Mesenchymal stem cell (in vitro differentiated cells and primary cell): ENCODE measurements around the gene FOXE3.

ENCODE experiments used
- DNase-seq: peaks from one replicate; pipeline ENCODE4 v3.0.0-alpha.2; 2013
- H2AFZ ChIP-seq: one replicate; pipeline ENCODE4 v1.6.1; 2013; ENCODE audit warnings: low read depth, mild to moderate bottlenecking, control low read depth, inconsistent platforms, low read length, moderate library complexity
- H2AK5ac ChIP-seq: 2 replicates; pipeline ENCODE4 v1.6.1; 2013; ENCODE audit warnings: low read length, moderate library complexity, mild to moderate bottlenecking, inconsistent platforms; ENCODE audit not compliant: severe bottlenecking
- H2BK120ac ChIP-seq: one replicate; pipeline ENCODE4 v1.6.1; 2013; ENCODE audit warnings: low read depth, mild to moderate bottlenecking, inconsistent platforms, low read length, moderate library complexity
- H2BK12ac ChIP-seq, 2 experiments: one replicate each; pipeline ENCODE4 v1.6.1; 2013; ENCODE audit warnings: inconsistent platforms in 2 of 2, low read length in 2 of 2, mild to moderate bottlenecking in 2 of 2, moderate library complexity in 2 of 2, control low read depth in 1 of 2
- H2BK15ac ChIP-seq: one replicate; pipeline ENCODE4 v1.6.1; 2013; ENCODE audit warnings: mild to moderate bottlenecking, low read depth, inconsistent platforms; ENCODE audit not compliant: poor library complexity, severe bottlenecking
- H2BK5ac ChIP-seq: 2 replicates; pipeline ENCODE4 v1.6.1; 2013; ENCODE audit warnings: low read depth, mild to moderate bottlenecking, low read length, control low read depth, inconsistent platforms; ENCODE audit not compliant: poor library complexity, severe bottlenecking
- H3K14ac ChIP-seq, 2 experiments: one replicate each; pipeline ENCODE4 v1.6.1; 2013; ENCODE audit warnings: inconsistent platforms in 2 of 2, low read length in 2 of 2, control low read depth in 1 of 2, mild to moderate bottlenecking in 1 of 2, moderate library complexity in 1 of 2
- H3K18ac ChIP-seq, 2 experiments: one replicate each; pipeline ENCODE4 v1.6.1; 2013; ENCODE audit warnings: inconsistent platforms in 2 of 2, low read length in 2 of 2, control low read depth in 1 of 2, low read depth in 1 of 2, mild to moderate bottlenecking in 1 of 2
- H3K23ac ChIP-seq, 2 experiments: one replicate each; pipeline ENCODE4 v1.6.1; 2013; ENCODE audit warnings: inconsistent platforms in 2 of 2, low read length in 2 of 2, mild to moderate bottlenecking in 2 of 2, moderate library complexity in 2 of 2, control low read depth in 1 of 2
- H3K27ac ChIP-seq: 2 replicates; pipeline ENCODE4 v1.5.1; 2013; ENCODE audit warnings: mild to moderate bottlenecking, moderate library complexity, low read length, control low read depth, inconsistent platforms; ENCODE audit not compliant: poor library complexity, severe bottlenecking
- H3K27me3 ChIP-seq, 2 experiments: 2 replicates each; pipeline versions ENCODE4 v1.6.1 to v1.7.0; 2013; ENCODE audit warnings: low read length in 2 of 2, mild to moderate bottlenecking in 2 of 2, moderate library complexity in 2 of 2, control low read depth in 1 of 2, inconsistent platforms in 1 of 2; ENCODE audit not compliant: control insufficient read depth in 1 of 2, insufficient read depth in 1 of 2
- H3K36me3 ChIP-seq, 2 experiments: 2 replicates each; pipeline versions ENCODE4 v1.6.1 to v1.7.0; 2013; ENCODE audit warnings: low read length in 2 of 2, control low read depth in 1 of 2, inconsistent platforms in 1 of 2, low read depth in 1 of 2, mild to moderate bottlenecking in 1 of 2; ENCODE audit not compliant: insufficient read depth in 2 of 2, control insufficient read depth in 1 of 2
- H3K4ac ChIP-seq, 2 experiments: one replicate each; pipeline ENCODE4 v1.6.1; 2013; ENCODE audit warnings: inconsistent platforms in 2 of 2, low read length in 2 of 2, mild to moderate bottlenecking in 2 of 2, moderate library complexity in 2 of 2, control low read depth in 1 of 2, low read depth in 1 of 2
- H3K4me1 ChIP-seq: 2 replicates; pipeline ENCODE4 v1.6.1; 2013; ENCODE audit warnings: low read depth, low read length, control low read depth; ENCODE audit not compliant: control insufficient read depth, insufficient read depth
- H3K4me2 ChIP-seq: 2 replicates; pipeline ENCODE4 v1.6.1; 2013; ENCODE audit warnings: low read length, mild to moderate bottlenecking, inconsistent platforms; ENCODE audit not compliant: poor library complexity, severe bottlenecking
- H3K4me3 ChIP-seq, 2 experiments: 2 replicates each; pipeline versions ENCODE4 v1.5.1 to v1.7.0; 2013; ENCODE audit warnings: low read length in 2 of 2, mild to moderate bottlenecking in 2 of 2, control low read depth in 1 of 2, low read depth in 1 of 2; ENCODE audit not compliant: insufficient read depth in 1 of 2
- H3K79me1 ChIP-seq: replicated peaks from 2 replicates; pipeline ENCODE4 v1.6.1; 2013; ENCODE audit warnings: mild to moderate bottlenecking, control low read depth, low read length, inconsistent platforms; ENCODE audit not compliant: poor library complexity, severe bottlenecking
- H3K9ac ChIP-seq: 2 replicates; pipeline ENCODE4 v1.7.0; 2013; ENCODE audit warnings: mild to moderate bottlenecking, low read length, moderate library complexity
- H3K9me3 ChIP-seq: 2 replicates; pipeline ENCODE4 v1.7.0; 2013; ENCODE audit warnings: mild to moderate bottlenecking, low read length; ENCODE audit not compliant: control insufficient read depth
- H4K8ac ChIP-seq: one replicate; pipeline ENCODE4 v1.6.1; 2013; ENCODE audit warnings: inconsistent platforms, mild to moderate bottlenecking, low read length, moderate library complexity
- H4K91ac ChIP-seq: one replicate; pipeline ENCODE4 v1.6.1; 2013; ENCODE audit warnings: mild to moderate bottlenecking, low read length, inconsistent platforms
- WGBS: methylation state at CpG from one replicate; pipeline ENCODE4 v1.1.7; 2013; ENCODE audit warnings: mixed read lengths; 5-methylcytosine and 5-hydroxymethylcytosine counted together

Gene FOXE3

DNA sequence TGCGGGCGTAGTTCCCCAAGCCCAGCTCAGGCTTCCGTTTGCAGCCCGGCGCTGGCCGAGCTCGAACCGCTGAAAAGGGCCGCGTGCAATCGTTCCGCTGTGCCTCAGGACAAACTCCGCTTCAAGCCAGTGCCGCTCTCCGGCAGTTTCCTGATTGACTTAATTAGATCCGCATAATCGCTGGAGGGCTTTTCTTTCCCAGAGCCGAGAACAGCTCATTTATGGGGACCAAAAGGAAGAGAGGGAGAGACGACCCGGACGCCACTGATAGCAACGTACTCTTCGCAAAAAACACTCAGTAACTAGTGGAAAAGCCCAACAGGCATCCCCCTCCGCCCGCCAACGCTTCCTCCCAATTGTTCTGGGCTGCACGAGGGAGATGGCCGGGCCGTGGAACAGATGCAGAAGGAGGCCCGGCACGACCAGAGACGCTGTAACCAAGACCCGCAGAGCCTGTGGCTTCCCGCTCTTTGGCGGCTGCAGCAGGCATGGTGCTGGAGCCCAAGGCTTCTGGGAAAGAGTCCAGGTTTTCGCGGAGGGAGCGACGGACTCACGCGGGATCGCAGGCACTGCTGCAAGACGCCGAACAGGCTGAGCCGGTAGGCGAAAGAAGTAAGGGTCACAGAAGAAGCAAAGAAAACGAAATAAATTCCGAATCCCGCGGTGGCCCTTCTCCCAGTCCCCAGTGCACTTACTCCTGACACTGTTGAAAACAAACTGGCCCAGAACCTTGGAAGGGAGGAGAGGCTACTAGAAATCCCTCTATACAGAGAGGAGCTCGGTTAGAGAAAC is 18.2 kb downstream of the FOXE3 start:
- peak overlapping the region; percentile 25 for H3K4me2 ChIP-seq

DNA sequence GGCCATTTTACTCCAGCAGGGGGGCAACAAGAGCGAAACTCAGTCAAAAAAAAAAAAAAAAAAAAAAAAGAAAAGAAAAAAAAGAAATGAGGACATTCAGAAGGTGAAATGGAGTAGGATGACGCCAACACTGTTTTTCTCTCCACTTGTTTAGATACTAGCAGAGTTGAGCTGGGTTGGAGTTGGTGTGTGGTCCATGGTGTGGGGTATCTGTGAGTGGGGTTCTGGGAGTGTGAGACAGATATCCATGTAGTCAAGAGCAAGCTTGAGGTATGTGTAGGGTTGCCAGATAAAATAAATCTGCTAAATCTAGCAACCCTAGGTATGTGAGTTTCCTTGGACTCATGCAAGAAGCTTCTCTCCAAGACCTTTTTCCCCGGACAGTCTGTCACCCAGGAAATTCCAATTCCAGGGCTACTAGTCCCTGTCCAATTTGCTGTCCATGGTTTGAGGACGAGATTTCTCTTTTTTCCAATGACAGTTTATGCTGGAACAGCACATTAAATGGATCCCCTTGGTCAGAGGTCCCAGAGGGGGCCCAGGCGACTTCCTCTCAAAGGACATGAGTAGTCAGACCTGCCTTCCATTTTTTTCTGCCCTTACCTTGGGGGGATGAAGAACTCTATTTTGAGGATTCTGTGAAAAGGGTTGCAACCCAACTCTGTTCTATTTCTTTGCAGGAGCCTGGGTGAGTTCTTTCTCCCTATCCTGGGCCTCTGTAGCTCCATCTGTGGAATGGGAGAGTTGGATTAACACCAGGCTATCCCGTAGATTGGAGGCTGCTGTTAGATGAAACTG is 19.6 kb downstream of the FOXE3 start:
- H2BK5ac ChIP-seq: no peak overlapping the region
- H2BK120ac ChIP-seq: no peak overlapping the region
- H4K8ac ChIP-seq: no peak overlapping the region
- no peak overlapping the region for H3K4me2 ChIP-seq
- H3K14ac ChIP-seq: no peak overlapping the region
- no peak overlapping the region for H3K4ac ChIP-seq
- H3K23ac ChIP-seq: no peak overlapping the region
- H3K9ac ChIP-seq: no peak overlapping the region
- DNase-seq: no peak
- no peaks in the 10 kb centered on the region for H3K79me1 ChIP-seq
- no peak overlapping the region for H4K91ac ChIP-seq
- H3K27me3 ChIP-seq: peaks cover 68 to 78% of the 10 kb centered on the region in 2 experiments
- no peak overlapping the region for H2BK12ac ChIP-seq
- no peak overlapping the region for H2AFZ ChIP-seq
- H2AK5ac ChIP-seq: no peak overlapping the region
- no peak overlapping the region for H2BK15ac ChIP-seq
- no peak overlapping the region for H3K4me3 ChIP-seq
- no peak overlapping the region for H3K18ac ChIP-seq
- WGBS: 43% methylated on average over 5 of the region's 6 CpGs
- H3K9me3 ChIP-seq: no peaks in the 10 kb centered on the region
- H3K36me3 ChIP-seq: no peaks in the 10 kb centered on the region
- no peak overlapping the region for H3K27ac ChIP-seq
- H3K4me1 ChIP-seq: peaks cover 37% of the 10 kb centered on the region

More for the DNA sequence above, 18.2 kb downstream of the FOXE3 start:
- Histone ChIP-seq H2AFZ (no peak overlapping the region), H3K18ac (no peak overlapping the region), H3K23ac (peak overlapping the region in 1 of 2 experiments; percentile 64), H3K27ac (no peak overlapping the region), H4K91ac (no peak overlapping the region), H2BK5ac (no peak overlapping the region), H2BK15ac (no peak overlapping the region), H2BK120ac (no peak overlapping the region), H3K27me3 (peaks cover 54 to 65% of the 10 kb centered on the region in 2 experiments), H2AK5ac (no peak overlapping the region), H3K36me3 (no peaks in the 10 kb centered on the region), H3K9me3 (no peaks in the 10 kb centered on the region), H2BK12ac (no peak overlapping the region), H3K4me3 (peak overlapping the region in 1 of 2 experiments; percentile 64), H3K79me1 (no peaks in the 10 kb centered on the region), H3K4me1 (peaks cover 37% of the 10 kb centered on the region), H3K4ac (no peak overlapping the region), H3K9ac (no peak overlapping the region), H3K14ac (no peak overlapping the region), H4K8ac (no peak overlapping the region)
- DNase-seq: peak; percentile 22
- 3% methylated on average over 34 of the region's 51 CpGs for WGBS

DNA sequence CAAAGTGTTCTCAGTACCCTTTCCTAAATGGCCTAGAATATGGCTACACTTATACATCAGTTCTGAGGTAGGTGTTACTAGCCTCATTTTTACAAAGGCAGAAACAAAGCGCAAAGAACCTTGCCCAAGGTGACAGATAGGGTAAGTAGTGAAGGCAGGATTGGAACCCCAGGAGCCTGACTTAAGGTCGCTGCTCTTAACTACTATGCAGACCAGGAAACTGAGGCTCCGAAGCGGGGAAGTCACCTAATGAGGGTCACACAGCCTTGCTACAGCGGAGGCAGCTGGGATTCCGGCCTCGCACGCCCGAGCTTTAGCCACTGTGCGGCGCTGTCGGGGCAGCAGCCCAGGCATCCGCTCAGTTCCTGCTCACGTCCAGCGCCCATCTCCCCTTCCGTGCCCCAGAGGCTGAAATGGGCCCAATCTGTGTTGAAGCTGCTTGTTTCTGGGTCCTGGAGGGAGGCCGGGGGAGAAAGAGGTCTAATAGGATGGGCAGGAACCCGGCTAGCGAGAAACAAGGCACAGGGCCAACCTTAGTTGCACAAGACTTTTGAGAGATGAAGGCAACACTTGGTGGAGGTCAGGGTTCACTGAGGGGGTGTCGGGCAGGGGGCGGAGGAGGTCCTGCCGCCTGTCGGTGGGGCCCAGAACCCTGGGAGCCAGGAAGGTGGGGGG is 20.4 kb downstream of the FOXE3 start:
- H3K23ac ChIP-seq: peak overlapping the region in 1 of 2 experiments; percentile 84
- H3K27me3 ChIP-seq: peaks cover 75 to 78% of the 10 kb centered on the region in 2 experiments

More for the DNA sequence above, 20.4 kb downstream of the FOXE3 start:
- H3K79me1 ChIP-seq: no peaks in the 10 kb centered on the region
- peak; percentile 54 for DNase-seq
- peak overlapping the region; percentile 19 for H4K8ac ChIP-seq
- H3K4me2 ChIP-seq: no peak overlapping the region
- H2BK5ac ChIP-seq: no peak overlapping the region
- no peak overlapping the region for H3K27ac ChIP-seq
- H2AFZ ChIP-seq: no peak overlapping the region
- no peak overlapping the region for H3K18ac ChIP-seq
- no peaks in the 10 kb centered on the region for H3K9me3 ChIP-seq
- WGBS: 2% methylated on average over 23 of the region's 23 CpGs
- H3K9ac ChIP-seq: no peak overlapping the region
- H2BK15ac ChIP-seq: no peak overlapping the region
- H3K4me3 ChIP-seq: peak overlapping the region; percentile 29 to 77
- H4K91ac ChIP-seq: no peak overlapping the region
- no peak overlapping the region for H2BK120ac ChIP-seq
- no peak overlapping the region for H2AK5ac ChIP-seq
- no peak overlapping the region for H3K14ac ChIP-seq
- H3K4me1 ChIP-seq: peaks cover 37% of the 10 kb centered on the region
- H3K36me3 ChIP-seq: no peaks in the 10 kb centered on the region
- H2BK12ac ChIP-seq: no peak overlapping the region
- H3K4ac ChIP-seq: no peak overlapping the region
